GM10248 (cell line): ENCODE measurements around the gene ATRNL1.
"Not testable (repeated sequence)": the region's sequence is repeated elsewhere in the genome, so short reads cannot be mapped to it uniquely, and the experiment has no call there.

ENCODE experiments used
- CTCF ChIA-PET: fragments of 300-600 bp; sonication (Branson Sonifier 250); formaldehyde crosslinking; extraction: SDS; loops from one replicate; lab custom pipeline; 2021; ENCODE audit warnings: antibody characterized with exemption; lab: Yijun Ruan, JAX
- POLR2A ChIA-PET: fragments of 350-650 bp; sonication (Branson Sonifier 250); formaldehyde crosslinking; extraction: SDS; loops from one replicate; lab custom pipeline; 2020; ENCODE audit warnings: antibody characterized with exemption; lab: Yijun Ruan, JAX
- DNase-seq: peaks from one replicate; pipeline ENCODE4 v3.0.0; 2012; ENCODE audit errors: extremely low spot score
- TF ChIP-seq, protein P1 (sequence below): IDR thresholded peaks from 2 replicates; pipeline ENCODE4 v1.5.1; 2012; ENCODE audit warnings: mild to moderate bottlenecking, low read depth; ENCODE audit errors: extremely low read depth, missing control alignments, control extremely low read depth

Gene ATRNL1

DNA sequence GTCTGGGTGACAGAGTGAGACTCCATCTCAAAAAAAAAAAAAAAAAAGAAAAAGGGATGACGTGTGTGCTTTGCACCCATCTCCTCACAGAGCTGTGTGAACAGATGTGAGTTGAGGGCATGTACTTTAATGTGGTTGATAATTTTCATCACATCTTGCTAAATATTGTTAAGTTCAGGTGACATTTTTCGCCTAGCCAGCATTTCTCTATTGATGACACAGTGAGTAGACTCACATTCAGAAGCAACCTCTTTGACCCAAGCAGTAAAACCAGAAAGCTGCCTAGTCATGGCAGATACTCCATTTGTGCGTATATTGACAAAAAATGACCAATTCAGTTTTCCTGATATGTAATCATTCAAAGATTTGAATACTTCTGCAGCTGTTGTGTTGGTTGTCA lies 126.0 kb downstream of the ATRNL1 start:
- ChIA-PET CTCF (interaction anchor here (1.2 kb wide), 1 partner anchor 48 kb away, joined by 3 read pairs; no protein-coding TSS in a partner anchor), POLR2A (no interaction called here)
- TF ChIP-seq, protein P1, sequence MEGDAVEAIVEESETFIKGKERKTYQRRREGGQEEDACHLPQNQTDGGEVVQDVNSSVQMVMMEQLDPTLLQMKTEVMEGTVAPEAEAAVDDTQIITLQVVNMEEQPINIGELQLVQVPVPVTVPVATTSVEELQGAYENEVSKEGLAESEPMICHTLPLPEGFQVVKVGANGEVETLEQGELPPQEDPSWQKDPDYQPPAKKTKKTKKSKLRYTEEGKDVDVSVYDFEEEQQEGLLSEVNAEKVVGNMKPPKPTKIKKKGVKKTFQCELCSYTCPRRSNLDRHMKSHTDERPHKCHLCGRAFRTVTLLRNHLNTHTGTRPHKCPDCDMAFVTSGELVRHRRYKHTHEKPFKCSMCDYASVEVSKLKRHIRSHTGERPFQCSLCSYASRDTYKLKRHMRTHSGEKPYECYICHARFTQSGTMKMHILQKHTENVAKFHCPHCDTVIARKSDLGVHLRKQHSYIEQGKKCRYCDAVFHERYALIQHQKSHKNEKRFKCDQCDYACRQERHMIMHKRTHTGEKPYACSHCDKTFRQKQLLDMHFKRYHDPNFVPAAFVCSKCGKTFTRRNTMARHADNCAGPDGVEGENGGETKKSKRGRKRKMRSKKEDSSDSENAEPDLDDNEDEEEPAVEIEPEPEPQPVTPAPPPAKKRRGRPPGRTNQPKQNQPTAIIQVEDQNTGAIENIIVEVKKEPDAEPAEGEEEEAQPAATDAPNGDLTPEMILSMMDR, result no peak
- DNase-seq, result no peak

GRCh38 chr10:115222039-115222438 lies 128.9 kb downstream of the ATRNL1 start:
- TF ChIP-seq, protein P1, result no peak
- ChIA-PET CTCF (no interaction called here), POLR2A (no interaction called here)
- DNase-seq, result no peak

- TF ChIP-seq, protein P1, result no peak
- CTCF ChIA-PET, result no interaction called here
- DNase-seq, result no peak
- POLR2A ChIA-PET, result no interaction called here
Observed at GRCh38 chr10:115239761-115240160, 146.6 kb downstream of the ATRNL1 start.

DNA sequence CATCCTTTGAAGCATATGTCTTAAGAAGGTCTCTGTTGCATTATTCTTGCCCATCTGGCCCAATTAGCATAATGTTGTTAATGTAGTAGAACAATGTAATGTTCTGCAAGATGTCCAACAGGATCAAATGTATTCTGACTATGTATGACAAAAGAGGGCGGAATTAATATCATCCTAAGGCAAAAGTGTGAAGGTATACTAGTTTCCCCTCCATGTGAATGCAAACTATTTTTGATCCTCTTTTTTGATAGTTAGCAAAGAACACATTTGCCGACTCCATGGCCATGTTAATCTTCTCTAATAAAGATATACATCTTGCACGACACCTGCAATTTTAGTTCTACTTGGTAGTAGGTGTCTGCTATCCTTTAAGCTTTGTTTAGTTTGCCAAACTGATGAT lies 157.6 kb downstream of the ATRNL1 start:
- TF ChIP-seq, protein P1, result no peak
- CTCF ChIA-PET, result no interaction called here
- DNase-seq, result no peak
- POLR2A ChIA-PET, result no interaction called here

GRCh38 chr10:115253765-115254164 lies 160.6 kb downstream of the ATRNL1 start:
- DNase-seq, CTCF ChIA-PET: not testable (repeated sequence)

DNA sequence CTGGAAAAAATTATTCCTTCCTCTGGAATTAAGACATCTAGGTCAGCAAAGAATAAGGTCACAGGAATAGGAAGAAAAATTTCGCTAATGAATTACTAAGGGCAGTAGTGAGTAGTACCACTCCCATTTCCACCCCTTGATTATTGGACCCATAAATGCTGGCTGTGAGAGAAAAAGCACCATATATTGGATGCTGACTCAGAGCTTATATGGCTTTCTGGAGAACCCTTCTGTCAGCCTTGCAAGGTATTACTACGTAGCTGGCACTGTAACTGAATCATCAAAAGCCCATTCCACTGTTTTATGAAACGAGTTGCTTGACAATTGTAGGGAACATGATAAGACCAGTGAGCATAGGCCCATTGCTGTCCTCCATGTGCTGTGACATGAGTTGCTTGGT lies 179.3 kb downstream of the ATRNL1 start:
- no peak for DNase-seq
- POLR2A ChIA-PET, result no interaction called here
- CTCF ChIA-PET, result no interaction called here
- TF ChIP-seq, protein P1, result no peak

More at GRCh38 chr10:115253765-115254164, 160.6 kb downstream of the ATRNL1 start:
- POLR2A ChIA-PET, result not testable (repeated sequence)

DNA sequence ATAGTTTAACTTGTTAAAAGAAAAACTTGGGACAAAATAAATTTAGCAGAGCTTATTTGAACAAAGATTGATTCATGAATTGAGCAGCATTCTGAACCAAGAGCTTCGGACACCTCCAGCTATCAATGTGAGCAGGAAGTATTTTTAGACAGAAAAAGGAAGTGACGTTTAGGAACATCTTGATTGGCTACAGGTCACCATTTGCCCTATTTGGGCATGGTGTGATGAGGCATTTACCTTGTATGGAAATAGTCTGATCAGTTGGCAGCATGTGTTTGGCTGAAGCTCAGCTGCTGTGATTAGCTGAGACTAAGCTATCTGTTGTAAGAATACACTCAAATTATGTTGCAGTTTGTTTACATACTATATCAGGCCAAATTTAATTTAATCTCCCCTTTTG lies 185.1 kb downstream of the ATRNL1 start:
- POLR2A ChIA-PET, result no interaction called here
- CTCF ChIA-PET, result interaction anchor here (1.2 kb wide), 2 partner anchors 9 to 10 kb away, joined by 3 to 4 read pairs; no protein-coding TSS in a partner anchor
- DNase-seq, result no peak
- TF ChIP-seq, protein P1, result no peak
